ENCODE data around the gene ATP1A3.

The ATP1A3 gene

GRCh38 chr19:41987141-41987860 lies 6.7 kb downstream of the ATP1A3 start:
- DNase-seq (ENCODE audit: low read depth, low spot score): no peak

GRCh38 chr19:41984961-41985360 lies 9.1 kb downstream of the ATP1A3 start:
- no peak for DNase-seq (ENCODE audit: low read depth, low spot score)

GRCh38 chr19:41981724-41982123 lies 12.3 kb downstream of the ATP1A3 start:
- no peak for DNase-seq (ENCODE audit: low read depth, low spot score)

- DNase-seq (ENCODE audit: low read depth, low spot score): no peak
These were observed 15.6 kb downstream of the ATP1A3 start for GRCh38 chr19:41978470-41978869.

GRCh38 chr19:41977916-41978315 lies 16.1 kb downstream of the ATP1A3 start:
- DNase-seq (ENCODE audit: low read depth, low spot score): no peak

GRCh38 chr19:41974652-41975051 lies 19.4 kb downstream of the ATP1A3 start:
- DNase-seq (ENCODE audit: low read depth, low spot score): no peak

- no peak for DNase-seq (ENCODE audit: low read depth, low spot score)
These were observed 22.7 kb downstream of the ATP1A3 start for GRCh38 chr19:41971363-41971762.

- no peak for DNase-seq (ENCODE audit: low read depth, low spot score)
These were observed 24.1 kb downstream of the ATP1A3 start for GRCh38 chr19:41969772-41970458.

- DNase-seq (ENCODE audit: low read depth, low spot score): no peak
These were observed 25.1 kb downstream of the ATP1A3 start for GRCh38 chr19:41968751-41969595.

- no peak for DNase-seq (ENCODE audit: low read depth, low spot score)
These were observed 26.8 kb downstream of the ATP1A3 start for GRCh38 chr19:41967054-41967783.

- no peak for DNase-seq (ENCODE audit: low read depth, low spot score)
These were observed 28.9 kb downstream of the ATP1A3 start for GRCh38 chr19:41965106-41965505.

GRCh38 chr19:41960973-41961372 lies 33.1 kb downstream of the ATP1A3 start:
- DNase-seq (ENCODE audit: low read depth, low spot score): no peak

GRCh38 chr19:41959056-41960053 lies 34.7 kb downstream of the ATP1A3 start, which contains the start of gene RABAC1:
TSS of gene RABAC1 (minus strand) at chr19:41959321. CDS start at chr19:41959292, 29 bp downstream.
- DNase-seq (ENCODE audit: low read depth, low spot score): peak; percentile 80

GRCh38 chr19:41958367-41959055 lies 35.5 kb downstream of the ATP1A3 start:
- DNase-seq (ENCODE audit: low read depth, low spot score): peak; percentile 64

- DNase-seq (ENCODE audit: low read depth, low spot score): no peak
These were observed 36.1 kb downstream of the ATP1A3 start for GRCh38 chr19:41957838-41958366.

- no peak for DNase-seq (ENCODE audit: low read depth, low spot score)
These were observed 36.7 kb downstream of the ATP1A3 start for GRCh38 chr19:41957161-41957837.

- DNase-seq (ENCODE audit: low read depth, low spot score): no peak
These were observed 37.4 kb downstream of the ATP1A3 start for GRCh38 chr19:41956621-41957020.

- no peak for DNase-seq (ENCODE audit: low read depth, low spot score)
These were observed 38.5 kb downstream of the ATP1A3 start for GRCh38 chr19:41955521-41955920.

- DNase-seq (ENCODE audit: low read depth, low spot score): peak; percentile 75
These were observed 42.3 kb downstream of the ATP1A3 start for GRCh38 chr19:41951686-41952172.

Measured in activated naive CD8-positive, alpha-beta T cell treated with anti-CD3 and anti-CD28 coated beads, Interleukin-2, amount 50 U/mL, for 16 hours (primary cell).